Stimulated activated naive CD4-positive, alpha-beta T cell treated with Interleukin-2 at 50 U/mL for 16 hours (primary cell): ENCODE measurements around the gene WDR90.

Experiments used
- DNase-seq: peaks from one replicate; lab custom pipeline; 2025; lab: John Stamatoyannopoulos, UW

WDR90 gene

DNA sequence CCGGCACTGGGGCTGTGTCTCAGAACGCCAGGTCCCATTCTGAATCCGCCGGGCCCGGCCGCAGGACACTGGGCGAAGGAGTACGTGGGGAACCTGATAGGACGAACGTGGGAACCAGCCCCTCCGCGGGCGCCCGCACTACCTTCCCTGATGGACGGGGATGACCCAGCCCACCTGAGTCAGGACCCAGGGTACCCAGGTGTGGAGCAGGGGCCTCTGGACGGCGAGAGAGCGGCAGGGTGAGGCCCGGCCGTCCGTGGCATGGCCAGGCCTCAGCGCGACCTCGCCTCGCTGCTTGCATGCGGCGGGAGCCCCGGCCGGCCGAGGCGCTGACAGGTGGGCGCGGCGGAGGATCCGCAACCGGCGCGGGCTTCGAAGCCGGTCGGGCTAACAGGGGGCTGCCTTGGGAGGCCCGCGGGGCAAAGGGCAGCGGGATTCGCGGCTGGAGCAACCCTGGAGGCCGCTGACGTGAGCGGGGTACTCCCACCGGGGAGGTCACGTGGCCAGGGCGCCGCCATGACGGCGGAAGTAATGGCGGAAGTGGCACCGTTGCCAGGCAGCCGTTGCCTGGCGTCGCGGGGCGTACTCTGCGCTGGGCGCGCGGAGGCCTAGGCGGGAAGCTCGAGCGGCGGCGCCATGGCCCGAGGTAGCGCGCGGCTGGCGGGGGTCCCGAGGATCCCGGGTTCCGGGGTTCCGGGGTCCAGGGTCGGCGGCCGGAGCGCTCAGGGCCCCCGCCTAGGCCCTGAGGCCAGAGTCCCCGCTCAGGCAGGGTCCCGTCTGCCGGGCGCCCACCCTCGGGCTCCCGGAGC lies at the start of gene WDR90:
WDR90 (plus strand) TSS at position 585 of the 809 bp plus-strand sequence; CDS start at position 637, 52 bp downstream.
- DNase-seq: peak; percentile 91

DNA sequence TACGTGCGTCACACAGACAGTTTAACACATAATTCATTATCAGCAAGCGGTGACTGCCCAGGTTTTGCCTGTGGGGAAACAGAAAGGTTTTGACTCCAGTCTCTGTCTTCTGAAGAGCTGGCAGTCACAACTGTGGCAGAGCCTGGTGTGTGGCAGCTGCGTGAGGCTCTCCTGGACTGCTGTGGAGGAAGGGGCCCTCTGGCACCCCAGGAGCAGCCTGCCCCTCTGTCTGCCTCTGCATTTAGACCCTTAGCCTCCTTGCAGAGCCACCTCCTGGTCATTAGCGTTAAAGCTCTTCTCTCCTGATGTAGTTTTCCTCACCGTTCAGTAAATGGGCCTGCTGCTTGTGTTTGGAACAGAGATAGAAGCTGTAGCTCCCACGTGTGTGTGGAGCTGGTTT lies 48.4 kb upstream of the WDR90 start:
- DNase-seq: no peak

DNA sequence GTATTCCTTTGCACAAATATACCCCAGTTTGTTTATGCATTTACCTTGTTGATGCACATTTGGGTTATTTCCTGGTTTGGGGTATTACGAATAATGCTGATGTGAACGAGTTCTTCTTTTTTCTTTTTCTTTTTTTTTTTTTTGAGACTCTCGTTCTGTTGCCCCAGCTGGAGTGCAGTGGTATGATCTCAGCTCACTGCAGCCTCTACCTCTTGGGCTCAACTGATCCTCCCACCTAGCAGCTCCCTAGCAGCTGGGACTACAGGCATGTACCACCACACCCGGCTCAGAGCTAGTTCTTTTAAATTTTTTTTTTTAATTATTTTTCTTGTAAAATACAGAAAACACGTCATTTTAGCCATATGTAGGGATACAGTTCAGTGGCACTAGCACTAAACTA lies 45.2 kb upstream of the WDR90 start:
- DNase-seq: no peak

DNA sequence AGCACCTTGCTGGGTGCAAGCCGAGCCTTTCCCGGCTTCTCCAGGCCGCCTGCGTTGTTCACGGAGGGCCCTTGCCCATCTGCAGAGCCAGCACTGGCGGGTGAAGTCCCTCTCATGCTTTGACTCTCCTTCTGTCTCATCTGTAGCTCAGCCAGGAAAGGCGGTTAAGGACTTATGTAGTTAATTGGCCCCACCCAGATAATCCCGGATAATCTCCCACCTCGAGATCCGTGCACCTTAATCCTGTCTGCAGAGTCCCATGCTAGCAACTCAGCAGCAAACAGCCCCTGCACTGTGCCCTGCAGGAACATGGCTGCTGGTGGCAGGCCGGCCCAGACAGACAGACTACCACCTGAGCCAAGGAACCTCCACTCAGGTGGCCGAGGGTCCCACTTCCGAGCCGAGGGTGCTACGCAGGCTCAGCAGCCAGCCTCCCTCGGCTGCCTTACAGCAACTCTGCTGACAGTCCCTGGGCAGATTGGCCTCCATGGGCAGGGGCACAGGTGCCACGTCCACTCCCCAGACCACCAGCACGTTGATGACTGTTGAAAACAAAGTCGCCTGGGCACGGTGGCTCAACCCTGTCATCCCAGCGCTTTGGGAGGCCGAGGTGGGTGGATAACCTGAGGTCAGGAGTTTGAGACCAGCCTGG lies 42.4 kb upstream of the WDR90 start:
- no peak for DNase-seq

- DNase-seq: peak; percentile 34
These were observed 41.1 kb upstream of the WDR90 start for GRCh38 chr16:608019-608418.

GRCh38 chr16:609316-609715 lies 39.8 kb upstream of the WDR90 start:
- DNase-seq: no peak

GRCh38 chr16:609984-610383 lies 39.2 kb upstream of the WDR90 start:
- no peak for DNase-seq

DNA sequence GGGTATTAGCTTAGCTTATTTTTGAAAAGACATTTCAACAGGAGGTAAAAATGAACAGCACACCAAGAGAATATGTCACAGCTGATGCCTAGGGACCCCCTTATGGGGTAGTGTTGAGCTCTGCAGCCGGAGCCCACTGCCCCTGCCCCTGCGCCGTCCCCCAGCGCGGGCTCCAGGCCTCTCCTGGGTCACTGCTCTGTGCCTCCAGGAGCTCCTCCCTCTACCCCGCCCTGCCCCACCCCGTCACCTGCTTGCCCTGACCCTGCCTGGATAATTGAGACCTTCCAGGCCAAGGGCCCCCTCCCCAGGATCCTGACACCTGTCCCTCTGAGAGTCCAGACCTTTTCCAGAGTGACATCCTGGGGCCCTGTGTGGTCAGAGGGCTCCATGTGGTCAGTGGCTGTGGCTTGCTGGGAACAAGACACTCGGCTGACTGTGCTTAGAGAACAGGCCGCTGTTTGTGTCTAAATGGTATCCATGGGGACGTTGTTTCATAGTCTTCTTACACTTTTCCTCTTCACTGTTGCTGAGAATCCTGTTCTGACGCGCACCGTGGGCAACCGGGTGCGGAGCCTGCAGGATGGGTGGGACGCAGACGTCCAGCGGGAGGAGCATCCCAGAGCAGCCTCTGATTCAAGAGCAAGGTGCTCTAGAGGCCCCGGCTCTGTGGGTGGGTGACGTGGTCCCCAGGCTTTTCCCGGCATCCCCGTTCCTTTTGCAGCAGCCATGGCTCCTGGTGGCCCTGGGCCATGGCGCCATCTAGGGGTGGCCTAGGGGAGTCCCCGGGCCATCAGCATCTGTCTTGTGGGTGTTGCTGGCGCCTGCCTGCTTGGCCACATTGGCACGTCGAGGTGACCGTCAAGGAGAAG lies 38.4 kb upstream of the WDR90 start:
- peak; percentile 53 for DNase-seq

- DNase-seq: no peak
These were observed 34.0 kb upstream of the WDR90 start for GRCh38 chr16:615122-615521.

GRCh38 chr16:616733-617586 lies 32.2 kb upstream of the WDR90 start:
- no peak for DNase-seq

DNA sequence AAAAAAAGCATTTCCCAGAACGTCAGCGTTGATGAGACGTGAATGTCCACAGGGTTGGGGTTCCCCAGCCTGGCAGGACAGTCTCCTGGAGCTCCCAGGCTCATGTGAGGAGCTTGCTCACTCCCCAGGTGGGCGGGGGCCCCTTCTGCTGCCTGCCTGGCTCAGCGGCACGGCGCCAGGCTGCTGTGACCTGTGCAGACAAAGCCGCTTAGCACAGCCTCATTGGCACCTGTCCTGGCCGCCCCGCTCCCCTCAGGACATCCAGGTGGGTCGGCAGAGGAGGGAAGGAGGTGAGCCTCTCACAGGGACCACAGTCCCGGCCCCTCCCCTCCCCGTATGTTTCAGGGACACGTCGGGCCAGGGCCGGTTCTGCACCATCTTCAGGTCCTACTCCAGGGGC lies 31.3 kb upstream of the WDR90 start:
- DNase-seq: no peak

DNA sequence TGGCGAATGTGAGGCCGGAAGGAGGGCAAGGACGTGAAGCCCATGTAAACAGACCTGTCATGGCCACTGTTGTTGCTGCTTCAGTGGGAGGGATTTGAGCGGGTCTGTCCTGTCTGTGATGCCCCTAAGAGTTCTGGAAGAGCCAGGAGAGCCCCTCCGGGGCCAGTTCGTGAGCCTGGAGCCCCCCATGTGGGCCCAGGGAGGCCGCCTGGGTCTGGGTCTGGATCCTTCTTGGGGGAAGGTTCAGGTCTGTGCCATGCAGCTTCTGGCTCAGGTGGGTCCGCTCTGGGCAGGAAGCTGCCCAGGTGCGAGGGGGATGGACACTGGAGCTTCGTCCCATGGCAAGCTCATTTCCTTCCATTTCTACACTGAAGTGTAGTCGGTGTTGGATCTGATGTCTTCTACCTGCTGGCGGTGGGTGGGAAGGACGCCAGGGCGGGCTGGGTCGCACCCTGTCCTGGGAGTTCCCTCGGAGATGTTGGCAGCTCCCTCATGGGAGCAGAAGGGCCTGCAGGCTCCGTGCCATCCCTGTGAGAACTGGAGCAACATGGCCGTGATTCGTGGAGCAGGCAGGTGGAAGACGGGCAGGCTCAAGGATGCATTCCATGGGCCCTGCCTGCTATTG lies 29.6 kb upstream of the WDR90 start:
- no peak for DNase-seq

GRCh38 chr16:620700-621525 lies 28.3 kb upstream of the WDR90 start:
- DNase-seq: no peak

GRCh38 chr16:621526-622105 lies 27.5 kb upstream of the WDR90 start:
- DNase-seq: no peak

- no peak for DNase-seq
These were observed 26.3 kb upstream of the WDR90 start for GRCh38 chr16:622920-623280.

GRCh38 chr16:624526-625070 lies 24.6 kb upstream of the WDR90 start:
- no peak for DNase-seq

DNA sequence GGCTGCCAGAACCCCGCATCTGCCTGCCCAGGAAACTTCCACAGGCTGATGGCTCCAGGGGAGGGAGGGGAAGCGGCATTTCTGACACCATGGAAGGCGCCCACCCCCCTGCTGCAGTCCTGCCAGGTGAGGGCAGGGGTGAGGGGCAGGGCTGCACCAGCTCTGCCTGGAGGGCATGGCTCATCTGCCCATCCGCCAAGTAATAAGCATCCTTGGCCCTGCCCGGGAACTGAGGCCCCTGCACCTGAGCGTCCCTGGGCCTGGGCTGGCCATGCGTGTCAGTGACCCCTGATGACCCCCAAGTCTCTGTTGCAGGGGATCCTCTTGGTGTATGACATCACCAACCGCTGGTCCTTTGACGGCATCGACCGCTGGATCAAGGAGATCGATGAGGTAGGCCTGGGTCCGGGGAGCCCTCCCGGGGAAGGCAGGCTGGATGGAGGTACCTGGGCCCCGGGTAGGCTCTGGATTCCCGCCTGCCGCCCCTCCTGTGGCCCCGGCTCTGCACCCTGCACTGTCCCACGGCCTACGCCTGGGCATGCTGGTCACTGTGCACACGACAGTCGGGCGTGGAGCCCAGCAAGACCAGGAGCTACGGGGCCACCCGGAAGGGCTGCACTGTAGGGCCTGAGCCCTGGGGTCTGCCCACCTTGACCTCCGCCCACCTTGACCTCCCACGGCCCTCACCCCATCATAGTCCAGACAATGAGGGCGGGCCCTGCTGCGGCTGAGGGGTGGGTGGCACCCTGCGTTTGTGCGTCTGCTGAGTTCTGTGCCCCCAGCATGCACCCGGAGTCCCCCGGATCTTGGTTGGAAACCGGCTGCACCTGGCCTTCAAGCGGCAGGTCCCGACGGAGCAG lies 23.8 kb upstream of the WDR90 start:
- DNase-seq: no peak

- DNase-seq: no peak
These were observed 23.0 kb upstream of the WDR90 start for GRCh38 chr16:625977-626765.
